GM12878 (cell line): ENCODE results near the gene ABHD2. TPM values are rescaled to one million over a fixed set of nuclear protein-coding genes. Genes with fewer than 3 reads are reported as not detected.

ENCODE experiments used
- ATAC-seq: fragments of 200-7000 bp; cut with Tn5 transposase; 3 replicates; pipeline ENCODE4 v1.9.1; 2020; ENCODE audit warnings: mild to moderate bottlenecking, moderate library complexity
- BruUV-seq: library from RNA; stranded (reverse); fragments of 400-500 nt; replicated peaks from 2 replicates; lab custom pipeline; 2021; lab: Mats Ljungman, UMichigan
- CTCF ChIA-PET: fragments of 300-600 bp; sonication (Branson Sonifier 250); formaldehyde crosslinking; extraction: SDS; loops from one replicate; lab custom pipeline; 2021; ENCODE audit warnings: inconsistent platforms; lab: Yijun Ruan, JAX
- POLR2A ChIA-PET: fragments of 350-600 bp; formaldehyde crosslinking; extraction: SDS; loops from one replicate; lab custom pipeline; 2021; ENCODE audit warnings: inconsistent platforms; lab: Charles Lee
- RAD21 ChIA-PET: fragments of 300-600 bp; sonication (Branson Sonifier 250); formaldehyde crosslinking; loops from one replicate; lab custom pipeline; 2023; ENCODE audit warnings: antibody characterized with exemption; ENCODE audit not compliant: unreplicated experiment; lab: Charles Lee
- SMC1A ChIA-PET: fragments of 300-600 bp; sonication (Branson Sonifier 250); formaldehyde crosslinking; loops from one replicate; lab custom pipeline; 2023; ENCODE audit not compliant: unreplicated experiment, uncharacterized antibody; lab: Charles Lee
- DNase-seq: peaks from one replicate; pipeline ENCODE4 v3.0.0-alpha.2; 2011; ENCODE audit warnings: low read depth, low spot score
- FAIRE-seq: peaks from 3 replicates; lab custom pipeline; 2011; peaks lifted over from hg19 to GRCh38; lab: Jason Lieb, UNC
- H2AFZ ChIP-seq: 2 replicates; pipeline ENCODE4 v1.6.0; 2011; ENCODE audit warnings: low read depth, low read length, control low read depth; ENCODE audit not compliant: control insufficient read depth
- H3K27ac ChIP-seq: 2 replicates; pipeline ENCODE4 v1.5.1; 2011; ENCODE audit warnings: control low read depth; ENCODE audit not compliant: control insufficient read depth, insufficient read depth
- H3K27me3 ChIP-seq, 2 experiments: replicated peaks in 1 of 2; 2 replicates each; pipeline versions ENCODE4 v1.6.0 to v1.6.1; 2011; ENCODE audit warnings: low read length in 1 of 2; ENCODE audit not compliant: control insufficient read depth in 2 of 2, insufficient read depth in 2 of 2
- H3K36me3 ChIP-seq, 2 experiments: 2 replicates each; pipeline ENCODE4 v1.5.1; 2011; ENCODE audit warnings: low read length in 1 of 2; ENCODE audit not compliant: control insufficient read depth in 2 of 2, insufficient read depth in 2 of 2
- H3K4me1 ChIP-seq: 2 replicates; pipeline ENCODE4 v1.6.1; 2011; ENCODE audit warnings: mild to moderate bottlenecking, low read length, moderate library complexity, mixed read lengths; ENCODE audit not compliant: control insufficient read depth, insufficient read depth
- H3K4me2 ChIP-seq: 2 replicates; pipeline ENCODE4 v1.6.0; 2011; ENCODE audit warnings: control low read depth; ENCODE audit not compliant: control insufficient read depth, insufficient read depth
- H3K4me3 ChIP-seq: fragments of 200-600 bp; sonication (generic); 2 replicates; pipeline ENCODE4 v1.5.1; 2016
- H3K79me2 ChIP-seq: 2 replicates; pipeline ENCODE4 v1.6.0; 2011; ENCODE audit warnings: low read length; ENCODE audit not compliant: control insufficient read depth, insufficient read depth
- H3K9ac ChIP-seq: 2 replicates; pipeline ENCODE4 v1.8.0; 2011; ENCODE audit warnings: low read length, control low read depth, mixed read lengths; ENCODE audit not compliant: control insufficient read depth, insufficient read depth
- H3K9me3 ChIP-seq: replicated peaks from 3 replicates; pipeline ENCODE4 v1.5.1; 2011; ENCODE audit warnings: mild to moderate bottlenecking, low read length; ENCODE audit not compliant: control insufficient read depth, insufficient read depth
- H4K20me1 ChIP-seq: 2 replicates; pipeline ENCODE4 v1.6.0; 2011; ENCODE audit not compliant: control insufficient read depth, insufficient read depth
- BRCA1 ChIP-seq: IDR thresholded peaks from 2 replicates; pipeline ENCODE4 v1.6.1; 2011; ENCODE audit warnings: low read depth, low read length, improper control_type of control experiment
- CEBPB ChIP-seq, 2 experiments: fragments of 150-350 bp in 1 of 2; IDR thresholded peaks; 2 replicates each; pipeline ENCODE4 v1.6.1; 2012 to 2014; ENCODE audit warnings: low read depth in 2 of 2, low read length in 2 of 2, borderline replicate concordance in 1 of 2, inconsistent platforms in 1 of 2
- EED ChIP-seq: sonication (generic); IDR thresholded peaks from 2 replicates; pipeline ENCODE4 v1.6.1; 2016; ENCODE audit warnings: antibody characterized with exemption, low read depth
- EGR1 ChIP-seq, 2 experiments: IDR thresholded peaks; 1 replicate in 1 of 2; 2 replicates in 1 of 2; pipeline ENCODE4 v1.6.1; 2011 to 2012; ENCODE audit warnings: low read depth in 2 of 2, low read length in 2 of 2, borderline replicate concordance in 1 of 2, mild to moderate bottlenecking in 1 of 2, moderate library complexity in 1 of 2
- JUNB ChIP-seq: IDR thresholded peaks from 2 replicates; pipeline ENCODE4 v1.6.1; 2016; ENCODE audit warnings: antibody characterized with exemption, mild to moderate bottlenecking
- LARP7 ChIP-seq: fragments of 450-650 bp; IDR thresholded peaks from 2 replicates; pipeline ENCODE4 v1.6.1; 2017; ENCODE audit warnings: mild to moderate bottlenecking
- MLLT1 ChIP-seq: fragments of 450-650 bp; IDR thresholded peaks from 2 replicates; pipeline ENCODE4 v1.6.1; 2016; ENCODE audit warnings: mild to moderate bottlenecking
- MTA3 ChIP-seq: IDR thresholded peaks from 2 replicates; pipeline ENCODE4 v1.6.1; 2012; ENCODE audit warnings: low read length, inconsistent platforms, borderline replicate concordance
- NFYB ChIP-seq: IDR thresholded peaks from 2 replicates; pipeline ENCODE4 v1.6.1; 2011; ENCODE audit warnings: low read depth, mild to moderate bottlenecking, low read length, improper control_type of control experiment, moderate library complexity; ENCODE audit not compliant: insufficient read depth
- RUNX3 ChIP-seq: IDR thresholded peaks from 2 replicates; pipeline ENCODE4 v1.6.1; 2012; ENCODE audit warnings: low read length, inconsistent platforms
- SMAD5 ChIP-seq: IDR thresholded peaks from 2 replicates; pipeline ENCODE4 v1.6.1; 2016; ENCODE audit warnings: antibody characterized with exemption, low read depth
- TARDBP ChIP-seq: IDR thresholded peaks from 2 replicates; pipeline ENCODE4 v1.6.1; 2016; ENCODE audit warnings: borderline replicate concordance
- ZNF207 ChIP-seq: fragments of 450-650 bp; IDR thresholded peaks from 2 replicates; pipeline ENCODE4 v1.6.1; 2014; ENCODE audit warnings: antibody characterized with exemption, mild to moderate bottlenecking, borderline replicate concordance
- WGBS: methylation state at CpG from one replicate; pipeline ENCODE4 v1.1.6; 2016; ENCODE audit warnings: low lambda C conversion rate; ENCODE audit not compliant: insufficient replicate concordance, insufficient coverage; ENCODE audit errors: missing lambda C conversion rate; 5-methylcytosine and 5-hydroxymethylcytosine counted together
- in situ Hi-C: fragments of 300-500 bp; cut with MboI; formaldehyde crosslinking; loops from 9 replicates; pipeline ENCODE4 v1.14.3; 2018; ENCODE audit warnings: mixed read lengths
- intact Hi-C: fragments of 100-400 bp; cut with micrococcal nuclease; formaldehyde crosslinking; loops from one replicate; pipeline ENCODE4 v1.14.2; 2022; ENCODE audit not compliant: unreplicated experiment
- polyA plus RNA-seq, 11 experiments: library from polyadenylated mRNA; depleted of rRNA in 4 of 11; unstranded in 6 of 11; stranded (reverse) in 5 of 11; fragments of >200 nt; fragmentation: Nextera tagmentation in 4 of 11; fragmentation: Illumina TruSeq in 1 of 11; extraction: Ambion mirVana in 4 of 11; extraction: Trizol in 1 of 11; gene quantifications; 1 replicate in 1 of 11; 2 replicates in 10 of 11; pipeline versions ENCODE4 v1.2.1 to v1.2.3, GENCODE V29; 2011 to 2016; ENCODE audit warnings: inconsistent platforms in 2 of 11, missing spikeins in 2 of 11, low read depth in 1 of 11
- total RNA-seq, 4 experiments: library from RNA; depleted of rRNA in 3 of 4; stranded (reverse); fragments of >200 nt in 3 of 4; fragmentation: Illumina TruSeq in 1 of 4; extraction: Trizol in 1 of 4; gene quantifications; 2 replicates each; pipeline versions ENCODE4 v1.2.1 to v1.2.3, GENCODE V29; 2013 to 2021
- TF ChIP-seq, protein P1 (sequence below): fragments of 150-350 bp; IDR thresholded peaks from 2 replicates; pipeline ENCODE4 v1.6.1; 2014; ENCODE audit warnings: mild to moderate bottlenecking, low read depth, low read length
- TF ChIP-seq, protein P2 (sequence below): IDR thresholded peaks from 2 replicates; pipeline ENCODE4 v1.6.1; 2011; ENCODE audit warnings: low read depth, mild to moderate bottlenecking, low read length, moderate library complexity, borderline replicate concordance; ENCODE audit errors: extremely low read depth
- TF ChIP-seq, protein P3 (sequence below): fragments of 450-650 bp; formaldehyde crosslinking; IDR thresholded peaks from 2 replicates; pipeline ENCODE4 v1.5.0; 2022; ENCODE audit warnings: mild to moderate bottlenecking, missing genetic modification characterization

The ABHD2 gene
- total and polyA plus RNA-seq, 10 of the 15 experiments (the other 5 are each of a cell fraction or from before 2014, with no cell fraction given), result 1.2 to 33.6 (median 20.4) TPM

GRCh38 chr15:89109238-89109637 lies 21.0 kb downstream of the ABHD2 start (continued):
- TF ChIP-seq RUNX3 (no peak), LARP7 (no peak), EGR1 (IDR thresholded peaks at IDR 0.05; ENCODE audit: borderline replicate concordance in 1 of 2, low read depth in 2 of 2, low read length in 2 of 2) (no peak), BRCA1 (no peak), CEBPB (IDR thresholded peaks at IDR 0.05; ENCODE audit: borderline replicate concordance in 1 of 2, low read depth in 2 of 2, low read length in 2 of 2) (no peak), MLLT1 (no peak), SMAD5 (no peak), MTA3 (no peak)
- TF ChIP-seq, protein P1, sequence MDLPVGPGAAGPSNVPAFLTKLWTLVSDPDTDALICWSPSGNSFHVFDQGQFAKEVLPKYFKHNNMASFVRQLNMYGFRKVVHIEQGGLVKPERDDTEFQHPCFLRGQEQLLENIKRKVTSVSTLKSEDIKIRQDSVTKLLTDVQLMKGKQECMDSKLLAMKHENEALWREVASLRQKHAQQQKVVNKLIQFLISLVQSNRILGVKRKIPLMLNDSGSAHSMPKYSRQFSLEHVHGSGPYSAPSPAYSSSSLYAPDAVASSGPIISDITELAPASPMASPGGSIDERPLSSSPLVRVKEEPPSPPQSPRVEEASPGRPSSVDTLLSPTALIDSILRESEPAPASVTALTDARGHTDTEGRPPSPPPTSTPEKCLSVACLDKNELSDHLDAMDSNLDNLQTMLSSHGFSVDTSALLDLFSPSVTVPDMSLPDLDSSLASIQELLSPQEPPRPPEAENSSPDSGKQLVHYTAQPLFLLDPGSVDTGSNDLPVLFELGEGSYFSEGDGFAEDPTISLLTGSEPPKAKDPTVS, result no peak

- FAIRE-seq, result no peak
- Histone ChIP-seq H3K4me1 (peaks cover 8% of the 10 kb centered on the region; the same call in 1 of the 2 replicates), H3K36me3 (no peaks in the 10 kb centered on the region; a peak in 1 of 4 replicates), H3K27me3 (no peaks in the 10 kb centered on the region), H3K4me3 (no peak overlapping the region), H3K9me3 (no peaks in the 10 kb centered on the region), H2AFZ (no peak overlapping the region), H3K27ac (no peak overlapping the region), H3K79me2 (no peaks in the 10 kb centered on the region), H4K20me1 (no peaks in the 10 kb centered on the region), H3K4me2 (no peak overlapping the region), H3K9ac (no peak overlapping the region)
- CTCF ChIA-PET, result interaction anchor here (4.1 to 5.8 kb wide), 3 partner anchors 10 to 19 kb away, joined by 33 to 65 read pairs (median 57); no protein-coding TSS in a partner anchor
- POLR2A ChIA-PET, result interaction anchor here (1.9 kb wide), 1 partner anchor 12 kb away, joined by 8 read pairs; no protein-coding TSS in a partner anchor
- in situ Hi-C loops (no loop called here), intact Hi-C loops (loop anchor here (5.0 kb wide), 1 partner anchor 53 kb away; no protein-coding TSS in a partner anchor)
- BruUV-seq, result no TSS peak
- no peak for ATAC-seq
- SMC1A ChIA-PET, result interaction anchor here (1.7 to 7.4 kb wide), 4 partner anchors 9 to 19 kb away, joined by 7 to 123 read pairs (median 76); partner anchors contain the start of gene ABHD2
- RAD21 ChIA-PET, result interaction anchor here (0.7 to 4.5 kb wide), 3 partner anchors 9 to 36 kb away, joined by 3 to 33 read pairs (median 5); no protein-coding TSS in a partner anchor
- no peak for DNase-seq
- 98% methylated on average over 8 of the region's 8 CpGs for WGBS
- TF ChIP-seq RUNX3 (no peak), JUNB (no peak), TARDBP (no peak), ZNF207 (no peak), NFYB (no peak), EED (no peak)
- TF ChIP-seq, protein P2, sequence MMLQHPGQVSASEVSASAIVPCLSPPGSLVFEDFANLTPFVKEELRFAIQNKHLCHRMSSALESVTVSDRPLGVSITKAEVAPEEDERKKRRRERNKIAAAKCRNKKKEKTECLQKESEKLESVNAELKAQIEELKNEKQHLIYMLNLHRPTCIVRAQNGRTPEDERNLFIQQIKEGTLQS, result no peak
- TF ChIP-seq, protein P3, sequence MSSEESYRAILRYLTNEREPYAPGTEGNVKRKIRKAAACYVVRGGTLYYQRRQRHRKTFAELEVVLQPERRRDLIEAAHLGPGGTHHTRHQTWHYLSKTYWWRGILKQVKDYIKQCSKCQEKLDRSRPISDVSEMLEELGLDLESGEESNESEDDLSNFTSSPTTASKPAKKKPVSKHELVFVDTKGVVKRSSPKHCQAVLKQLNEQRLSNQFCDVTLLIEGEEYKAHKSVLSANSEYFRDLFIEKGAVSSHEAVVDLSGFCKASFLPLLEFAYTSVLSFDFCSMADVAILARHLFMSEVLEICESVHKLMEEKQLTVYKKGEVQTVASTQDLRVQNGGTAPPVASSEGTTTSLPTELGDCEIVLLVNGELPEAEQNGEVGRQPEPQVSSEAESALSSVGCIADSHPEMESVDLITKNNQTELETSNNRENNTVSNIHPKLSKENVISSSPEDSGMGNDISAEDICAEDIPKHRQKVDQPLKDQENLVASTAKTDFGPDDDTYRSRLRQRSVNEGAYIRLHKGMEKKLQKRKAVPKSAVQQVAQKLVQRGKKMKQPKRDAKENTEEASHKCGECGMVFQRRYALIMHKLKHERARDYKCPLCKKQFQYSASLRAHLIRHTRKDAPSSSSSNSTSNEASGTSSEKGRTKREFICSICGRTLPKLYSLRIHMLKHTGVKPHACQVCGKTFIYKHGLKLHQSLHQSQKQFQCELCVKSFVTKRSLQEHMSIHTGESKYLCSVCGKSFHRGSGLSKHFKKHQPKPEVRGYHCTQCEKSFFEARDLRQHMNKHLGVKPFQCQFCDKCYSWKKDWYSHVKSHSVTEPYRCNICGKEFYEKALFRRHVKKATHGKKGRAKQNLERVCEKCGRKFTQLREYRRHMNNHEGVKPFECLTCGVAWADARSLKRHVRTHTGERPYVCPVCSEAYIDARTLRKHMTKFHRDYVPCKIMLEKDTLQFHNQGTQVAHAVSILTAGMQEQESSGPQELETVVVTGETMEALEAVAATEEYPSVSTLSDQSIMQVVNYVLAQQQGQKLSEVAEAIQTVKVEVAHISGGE (CRISPR knock-in tag), result no peak
Observed at GRCh38 chr15:89110060-89110459, 21.8 kb downstream of the ABHD2 start.
